AG04450 (cell line): Measurements from ENCODE around the gene TOLLIP. TPM values are rescaled to one million over a fixed set of nuclear protein-coding genes. Genes with fewer than 3 reads are reported as not detected.

Experiments
- CTCF ChIA-PET: fragments of 300-600, 350-600 bp; formaldehyde crosslinking; extraction: SDS; loops from one replicate; lab custom pipeline; 2022; ENCODE audit warnings: antibody characterized with exemption, inconsistent platforms; lab: Charles Lee
- POLR2A ChIA-PET: fragments of 350-600 bp; formaldehyde crosslinking; extraction: SDS; loops from one replicate; lab custom pipeline; 2021; ENCODE audit warnings: antibody characterized with exemption, inconsistent platforms; lab: Yijun Ruan, JAX
- DNase-seq: peaks from one replicate; pipeline ENCODE4 v3.0.0-alpha.2; 2011; ENCODE audit warnings: low read depth, low spot score
- H3K27ac ChIP-seq: one replicate; pipeline ENCODE4 v1.5.1; 2012; ENCODE audit warnings: low read depth, low read length, control low read depth
- H3K27me3 ChIP-seq: one replicate; pipeline ENCODE4 v1.6.0; 2012; ENCODE audit warnings: low read length; ENCODE audit not compliant: control insufficient read depth, insufficient read depth
- H3K4me3 ChIP-seq: 2 replicates; pipeline ENCODE4 v1.5.1; 2011; ENCODE audit warnings: mild to moderate bottlenecking, low read depth, low read length, control low read depth
- H3K9me3 ChIP-seq: 2 replicates; pipeline ENCODE4 v1.5.1; 2012; ENCODE audit warnings: low read length; ENCODE audit not compliant: control insufficient read depth, insufficient read depth
- polyA plus RNA-seq: library from polyadenylated mRNA; depleted of rRNA; stranded (reverse); fragments of >200 nt; gene quantifications from 2 replicates; pipeline ENCODE4 v1.2.3, GENCODE V29; 2011; rRNA removed
- small RNA-seq: library from RNA; depleted of rRNA; stranded (forward); fragments of <200 nt; gene quantifications from one replicate; pipeline ENCODE3, GENCODE V24; 2012; ENCODE audit warnings: low read depth; ENCODE audit not compliant: insufficient read length
- TF ChIP-seq, protein P1 (sequence below): IDR thresholded peaks from 2 replicates; pipeline ENCODE4 v1.5.1; 2011; ENCODE audit warnings: low read depth, low read length, control low read depth, inconsistent platforms

The TOLLIP gene
- polyA plus RNA-seq, 1 experiment: 24.3 TPM

DNA sequence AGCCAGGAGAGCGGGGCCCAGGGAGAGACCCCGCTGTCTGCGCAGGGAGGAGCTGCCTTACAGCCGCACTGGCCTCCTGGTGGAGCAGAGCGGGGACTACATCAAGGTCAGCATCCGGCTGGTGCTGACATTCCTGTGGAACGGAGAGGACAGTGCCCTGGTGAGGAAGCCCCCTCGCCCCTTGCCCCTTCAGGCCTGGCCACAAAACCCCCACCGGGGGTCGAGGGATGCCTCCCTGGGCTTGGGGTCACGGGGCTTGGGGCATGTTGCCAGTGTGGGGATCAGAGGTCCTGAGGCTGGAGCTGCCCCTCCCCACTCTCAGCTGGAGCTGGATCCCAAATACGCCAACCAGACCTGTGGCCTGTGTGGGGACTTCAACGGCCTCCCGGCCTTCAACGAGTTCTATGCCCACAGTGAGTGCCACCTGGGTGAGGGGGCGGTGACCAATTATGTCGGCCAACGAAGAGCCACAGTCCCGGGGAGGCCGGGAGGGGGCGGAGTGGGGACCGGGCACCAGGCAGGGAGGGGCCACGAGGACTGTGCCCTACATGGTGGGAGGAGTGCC is 82.4 kb downstream of the TOLLIP start:
- POLR2A ChIA-PET: no interaction called here
- no peak for DNase-seq
- H3K4me3 ChIP-seq: no peak overlapping the region
- CTCF ChIA-PET: no interaction called here
- peaks cover 3% of the 10 kb centered on the region; the same call in 1 of the 2 replicates for H3K9me3 ChIP-seq
- peaks cover 2% of the 10 kb centered on the region for H3K27me3 ChIP-seq
- TF ChIP-seq, protein P1, sequence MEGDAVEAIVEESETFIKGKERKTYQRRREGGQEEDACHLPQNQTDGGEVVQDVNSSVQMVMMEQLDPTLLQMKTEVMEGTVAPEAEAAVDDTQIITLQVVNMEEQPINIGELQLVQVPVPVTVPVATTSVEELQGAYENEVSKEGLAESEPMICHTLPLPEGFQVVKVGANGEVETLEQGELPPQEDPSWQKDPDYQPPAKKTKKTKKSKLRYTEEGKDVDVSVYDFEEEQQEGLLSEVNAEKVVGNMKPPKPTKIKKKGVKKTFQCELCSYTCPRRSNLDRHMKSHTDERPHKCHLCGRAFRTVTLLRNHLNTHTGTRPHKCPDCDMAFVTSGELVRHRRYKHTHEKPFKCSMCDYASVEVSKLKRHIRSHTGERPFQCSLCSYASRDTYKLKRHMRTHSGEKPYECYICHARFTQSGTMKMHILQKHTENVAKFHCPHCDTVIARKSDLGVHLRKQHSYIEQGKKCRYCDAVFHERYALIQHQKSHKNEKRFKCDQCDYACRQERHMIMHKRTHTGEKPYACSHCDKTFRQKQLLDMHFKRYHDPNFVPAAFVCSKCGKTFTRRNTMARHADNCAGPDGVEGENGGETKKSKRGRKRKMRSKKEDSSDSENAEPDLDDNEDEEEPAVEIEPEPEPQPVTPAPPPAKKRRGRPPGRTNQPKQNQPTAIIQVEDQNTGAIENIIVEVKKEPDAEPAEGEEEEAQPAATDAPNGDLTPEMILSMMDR: peak; percentile 32
- no peak overlapping the region for H3K27ac ChIP-seq

DNA sequence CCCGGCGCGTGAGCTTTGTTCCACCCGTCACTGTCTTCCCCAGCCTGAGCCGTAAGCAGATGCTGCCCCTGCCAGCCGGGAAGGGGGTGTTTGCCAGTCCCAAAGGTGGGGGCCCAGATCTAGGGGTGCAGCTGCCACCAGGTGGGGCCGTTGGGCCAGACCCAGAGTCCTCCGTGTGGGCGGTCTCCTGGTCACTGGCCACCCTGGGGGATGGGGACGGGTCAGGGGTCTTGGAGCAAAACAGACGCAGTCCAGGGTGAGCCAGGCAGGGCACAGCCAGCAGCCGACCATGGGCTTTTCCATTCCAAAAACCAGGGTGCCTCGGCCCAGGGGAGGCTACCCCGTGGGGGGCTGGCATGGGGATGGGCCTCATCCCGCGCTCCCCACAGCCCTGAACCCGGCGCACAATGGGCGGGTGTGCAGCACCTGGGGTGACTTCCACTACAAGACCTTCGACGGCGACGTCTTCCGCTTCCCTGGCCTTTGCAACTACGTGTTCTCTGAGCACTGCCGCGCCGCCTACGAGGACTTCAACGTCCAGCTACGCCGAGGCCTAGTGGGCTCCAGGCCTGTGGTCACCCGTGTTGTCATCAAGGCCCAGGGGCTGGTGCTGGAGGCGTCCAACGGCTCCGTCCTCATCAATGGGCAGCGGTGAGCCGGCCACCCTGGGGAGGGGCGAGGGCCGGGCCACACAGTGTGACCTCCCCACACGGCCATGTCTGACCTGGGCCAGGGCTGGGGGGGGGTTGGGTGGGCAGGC is 83.0 kb downstream of the TOLLIP start:
- TF ChIP-seq, protein P1: no peak
- H3K27ac ChIP-seq: no peak overlapping the region
- H3K27me3 ChIP-seq: peaks cover 2% of the 10 kb centered on the region
- H3K4me3 ChIP-seq: no peak overlapping the region
- no peak for DNase-seq
- peaks cover 3% of the 10 kb centered on the region; the same call in 1 of the 2 replicates for H3K9me3 ChIP-seq
- CTCF ChIA-PET: interaction anchor here (1.6 kb wide), 1 partner anchor 12 kb away, joined by 3 read pairs; no protein-coding TSS in a partner anchor
- POLR2A ChIA-PET: no interaction called here

DNA sequence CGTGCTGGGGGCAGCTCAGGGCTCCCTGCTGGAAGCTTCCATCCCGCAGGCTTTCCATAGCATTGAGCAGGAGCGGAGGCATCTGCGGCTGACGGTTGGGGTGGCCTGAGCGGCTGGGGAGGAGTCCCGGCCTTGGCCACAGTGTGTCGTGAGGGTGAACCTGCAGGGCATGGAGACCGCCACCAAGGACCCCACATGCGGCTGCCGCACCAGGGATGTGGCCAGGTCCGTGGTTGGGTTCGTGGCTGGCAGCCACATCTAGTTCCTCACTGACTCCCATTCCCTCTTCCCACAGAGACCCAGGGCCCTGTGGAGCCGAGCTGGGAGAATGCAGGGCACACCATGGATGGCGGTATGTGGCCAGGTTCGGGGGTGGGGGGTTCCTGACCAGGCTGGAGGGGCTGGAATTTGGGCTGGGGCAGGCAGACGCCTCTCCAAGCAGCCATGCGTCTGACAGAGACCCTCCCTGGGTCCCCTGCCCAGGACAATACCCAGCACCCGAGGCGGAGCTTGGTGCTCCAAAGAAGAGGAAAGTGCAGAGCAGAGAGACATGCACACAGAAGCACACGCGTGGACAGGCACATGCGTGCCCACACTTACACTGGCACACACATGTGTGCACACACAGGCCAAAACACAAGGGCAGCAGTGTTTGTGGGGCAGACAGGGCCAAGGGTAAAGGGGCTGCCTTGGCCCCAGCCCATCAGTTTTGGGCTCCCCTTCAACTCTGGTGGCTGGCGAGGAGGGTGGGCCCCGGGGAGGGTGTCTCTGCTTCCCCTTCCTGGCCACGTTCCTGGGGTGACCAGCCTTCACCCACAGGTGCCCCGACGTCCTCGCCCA is 83.8 kb downstream of the TOLLIP start:
- no peak for DNase-seq
- POLR2A ChIA-PET: no interaction called here
- H3K27me3 ChIP-seq: peaks cover 7% of the 10 kb centered on the region
- TF ChIP-seq, protein P1: no peak
- CTCF ChIA-PET: interaction anchor here (1.6 kb wide), 1 partner anchor 12 kb away, joined by 3 read pairs; no protein-coding TSS in a partner anchor
- peaks cover 3% of the 10 kb centered on the region; the same call in 1 of the 2 replicates for H3K9me3 ChIP-seq
- H3K4me3 ChIP-seq: no peak overlapping the region
- H3K27ac ChIP-seq: no peak overlapping the region

DNA sequence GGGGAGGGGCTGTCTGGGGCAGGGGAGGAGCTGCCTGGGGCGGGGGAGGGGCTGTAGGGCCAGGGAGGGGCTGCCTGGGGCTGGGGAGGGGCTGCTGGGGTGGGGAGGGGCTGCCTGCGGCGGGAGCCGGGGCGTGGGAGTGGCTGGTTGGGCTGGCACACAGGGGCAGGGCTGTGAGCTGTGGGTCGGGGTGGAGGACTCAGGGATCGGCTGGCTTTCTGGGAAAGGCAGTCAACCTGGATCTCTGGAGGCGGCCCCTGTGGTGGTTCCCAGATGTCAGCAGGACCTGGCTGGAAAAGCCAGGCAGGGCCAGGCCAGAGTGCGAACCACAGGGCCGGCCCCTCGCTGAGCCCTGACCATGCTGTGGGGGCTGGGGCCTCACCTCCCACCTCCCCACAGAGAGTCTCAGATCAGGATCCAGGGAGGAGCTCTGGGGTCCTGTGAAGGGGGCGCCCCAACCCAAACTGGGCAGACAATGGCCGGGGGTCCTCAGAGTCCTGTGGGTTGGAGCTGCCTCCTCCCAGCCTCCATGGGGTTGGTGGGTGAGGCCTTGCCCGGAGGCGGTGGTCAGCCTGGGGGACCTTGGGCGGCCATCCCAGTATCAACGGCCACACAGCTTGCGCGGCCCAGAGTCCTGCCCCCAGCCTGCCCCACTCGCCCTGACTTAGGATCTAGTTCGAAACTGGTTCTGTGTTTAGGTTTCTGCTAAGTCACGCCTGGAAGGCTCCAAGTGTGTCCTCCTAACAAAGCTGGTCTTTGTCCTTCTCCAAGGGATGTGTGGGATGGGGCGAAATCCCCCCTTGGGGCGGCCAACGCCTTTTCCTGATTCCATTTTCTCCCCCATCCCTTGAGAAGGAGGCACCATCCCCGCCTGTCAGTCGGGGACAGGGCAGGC is 84.7 kb downstream of the TOLLIP start:
- TF ChIP-seq, protein P1: no peak
- Histone ChIP-seq H3K4me3 (no peak overlapping the region), H3K27me3 (peaks cover 7% of the 10 kb centered on the region), H3K9me3 (no peaks in the 10 kb centered on the region; the same call in 1 of the 2 replicates), H3K27ac (no peak overlapping the region)
- DNase-seq: no peak
- ChIA-PET CTCF (interaction anchor here (1.6 kb wide), 1 partner anchor 11 kb away, joined by 3 read pairs; no protein-coding TSS in a partner anchor), POLR2A (no interaction called here)

Small RNAs within 50 kb of the gene (small RNA-seq; reads per million reads assigned to genes)
- gene MIR6744: not detected

Other genes starting within 250 kb of the TOLLIP start
- not detected in 2 replicates for gene MUC2, start 234.8 kb downstream of the TOLLIP start, polyA plus RNA-seq
- gene MUC5AC, start 151.7 kb downstream of the TOLLIP start, polyA plus RNA-seq: under 0.01 and 0.01 TPM in 2 replicates
- not detected in 2 replicates for gene MUC5B, start 86.6 kb downstream of the TOLLIP start, polyA plus RNA-seq
- 0.11 and 0.12 TPM in 2 replicates for gene BRSK2, start 80.3 kb upstream of the TOLLIP start, polyA plus RNA-seq
- gene MOB2, start 177.1 kb upstream of the TOLLIP start, polyA plus RNA-seq: 19.9 and 29.7 TPM in 2 replicates